Femur (tissue), 1 donor: ENCODE measurements around the gene HMCN2.

Source experiments
- DNase-seq: peaks from one replicate; pipeline ENCODE4 v3.0.0-alpha.2; 2017

The HMCN2 gene

DNA sequence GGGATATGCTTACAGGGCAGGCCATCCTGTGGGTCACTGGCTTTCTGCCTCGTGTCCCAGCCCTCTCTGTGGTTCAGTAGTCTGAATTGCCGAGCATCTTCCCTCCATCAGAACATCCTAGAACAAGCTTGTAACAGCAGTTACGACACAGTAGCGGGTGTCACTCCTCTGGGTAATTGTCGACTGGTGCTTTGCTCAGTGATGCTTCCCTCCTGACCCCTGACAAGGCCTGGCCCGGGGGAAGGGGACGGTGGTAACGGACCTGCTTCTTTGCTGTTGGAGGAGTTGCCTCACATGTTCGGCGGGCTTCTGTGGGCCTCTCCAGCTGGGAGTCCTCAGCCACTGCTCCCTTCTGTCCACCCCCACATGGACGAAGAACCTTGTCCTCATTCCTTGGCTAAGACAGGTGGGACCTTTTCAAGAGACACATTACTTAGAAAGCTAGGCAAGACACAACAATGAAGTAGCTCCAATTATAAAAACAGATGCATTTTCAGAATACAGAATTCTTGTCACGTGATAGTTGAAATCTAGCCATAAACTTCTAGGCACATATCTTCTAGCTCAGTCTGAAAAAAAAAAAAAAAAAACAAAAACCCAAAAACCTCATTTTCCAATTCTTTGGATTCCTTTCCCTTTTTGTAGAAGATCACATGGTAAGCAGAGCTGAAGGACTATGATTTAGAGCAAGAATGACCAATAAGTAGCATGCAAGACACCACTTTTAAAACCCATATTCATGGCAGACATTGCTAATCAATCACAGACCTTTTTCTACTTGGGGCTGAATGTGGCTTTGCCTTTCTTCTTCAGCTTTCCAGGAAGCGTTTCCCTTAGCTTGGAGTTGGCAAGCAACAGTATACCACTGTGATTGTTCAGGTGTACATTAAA lies 25.0 kb downstream of the HMCN2 start:
- no peak for DNase-seq

DNA sequence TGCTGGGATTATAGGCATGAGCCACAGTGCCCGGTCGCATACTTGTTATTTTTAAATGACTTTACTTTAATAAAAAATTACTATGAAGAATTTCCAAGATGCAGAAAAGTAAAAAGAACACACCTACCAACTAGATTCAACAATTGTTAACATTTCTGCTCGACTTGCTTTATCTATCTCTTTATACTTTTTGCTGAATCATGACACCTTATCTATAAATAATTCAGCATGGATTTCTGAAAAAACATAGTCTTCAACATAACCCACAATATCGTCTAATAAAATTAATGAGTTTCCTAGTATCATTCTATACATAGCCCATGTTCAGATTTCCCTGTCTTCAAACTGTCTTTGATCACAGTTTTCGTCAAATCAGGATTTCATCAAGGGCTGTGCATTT lies 25.9 kb downstream of the HMCN2 start:
- DNase-seq: no peak

DNA sequence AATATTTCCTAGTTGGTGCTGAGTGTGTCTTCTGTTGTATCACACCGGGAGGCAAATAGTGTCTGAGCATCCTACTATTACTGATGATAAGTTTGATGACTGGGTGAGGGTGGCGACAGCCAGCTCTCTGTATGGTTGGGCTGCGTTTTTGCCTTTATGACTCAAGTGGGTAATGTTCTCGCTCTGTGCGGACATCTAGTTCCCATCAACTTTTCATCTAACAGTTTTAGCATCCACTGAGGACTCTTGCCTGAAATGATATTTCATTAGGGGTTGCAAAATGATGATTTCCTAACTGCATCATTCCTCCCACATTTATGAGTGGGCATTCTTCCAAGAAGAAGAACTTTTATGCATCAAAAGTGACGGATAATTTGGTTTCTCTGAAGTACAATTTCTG lies 26.5 kb downstream of the HMCN2 start:
- DNase-seq: no peak

GRCh38 chr9:130294664-130295063 lies 29.1 kb downstream of the HMCN2 start:
- DNase-seq: no peak

DNA sequence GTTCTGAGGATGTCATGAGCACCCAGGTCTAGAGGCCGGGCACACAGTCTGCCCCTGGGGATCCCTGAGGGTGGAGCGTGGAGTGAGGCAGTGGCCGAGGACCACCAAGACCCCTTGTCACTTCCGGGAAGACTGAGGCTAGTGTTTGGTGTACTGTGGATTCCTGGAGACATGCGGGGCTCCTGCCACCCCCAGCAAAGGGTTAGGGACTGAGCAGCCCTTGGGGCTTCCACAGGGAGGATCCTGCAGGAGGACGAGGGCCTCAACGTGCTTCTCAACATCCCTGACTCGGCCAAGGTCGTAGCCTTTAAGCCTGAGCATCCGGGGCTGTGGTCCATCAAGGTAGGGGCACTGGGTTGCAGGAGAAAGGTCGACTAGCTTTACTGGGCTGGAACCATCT lies 29.9 kb downstream of the HMCN2 start:
- no peak for DNase-seq

DNA sequence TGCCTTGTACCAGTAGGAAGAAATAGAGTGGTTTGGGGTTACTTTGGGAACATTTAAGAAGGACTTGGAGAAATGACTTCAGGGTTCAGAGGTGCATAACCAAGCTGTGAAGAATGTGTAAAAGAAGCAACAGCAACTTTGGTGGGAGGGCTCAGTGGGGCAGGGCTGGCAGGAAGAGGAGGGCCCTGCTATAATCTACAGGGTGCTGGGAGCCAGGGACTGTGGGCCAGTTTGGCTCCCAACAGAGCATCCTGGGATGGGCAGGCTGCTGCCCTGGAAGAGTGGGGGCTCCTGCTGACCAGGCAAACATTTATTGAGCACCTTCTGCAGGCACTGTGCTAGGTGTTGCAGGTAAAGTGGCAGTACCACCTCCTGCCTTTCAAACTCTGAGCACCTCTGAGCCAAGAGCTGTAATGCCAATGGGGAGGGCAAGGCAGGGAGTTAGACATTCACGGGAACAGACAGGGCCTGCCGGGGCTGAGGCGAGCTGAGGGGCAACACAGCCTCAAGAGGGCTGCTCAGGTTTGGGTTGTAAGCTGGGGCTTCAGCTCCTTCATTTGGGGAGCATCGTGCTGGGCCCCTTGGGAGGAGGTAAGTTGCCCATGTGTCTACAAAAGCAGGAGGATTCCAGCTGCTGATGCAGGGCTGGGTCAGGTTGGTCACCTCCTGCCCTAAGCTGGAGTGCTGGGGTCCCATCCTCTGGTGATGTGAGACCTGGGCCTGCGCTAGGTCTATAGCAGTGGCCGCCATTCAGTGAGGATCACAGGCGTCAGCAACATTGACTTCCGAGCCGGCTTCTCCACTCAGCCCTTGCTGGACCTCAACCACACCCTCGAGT lies 30.6 kb downstream of the HMCN2 start:
- no peak for DNase-seq

DNA sequence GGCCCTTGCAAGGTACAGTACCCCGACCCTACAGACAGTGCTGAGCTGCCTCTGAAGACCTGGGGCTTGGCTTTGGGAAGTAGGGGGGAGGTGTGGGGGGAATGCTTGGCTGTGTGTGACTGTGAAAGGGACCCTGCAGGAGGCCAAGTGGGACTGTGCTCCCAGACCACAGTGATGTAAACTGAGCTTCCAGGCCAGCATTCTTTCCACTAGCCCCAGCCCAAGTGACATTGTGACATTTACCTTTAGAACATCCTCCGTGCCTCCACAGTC lies 31.2 kb downstream of the HMCN2 start:
- no peak for DNase-seq

GRCh38 chr9:130297371-130297770 lies 31.8 kb downstream of the HMCN2 start:
- DNase-seq: no peak

DNA sequence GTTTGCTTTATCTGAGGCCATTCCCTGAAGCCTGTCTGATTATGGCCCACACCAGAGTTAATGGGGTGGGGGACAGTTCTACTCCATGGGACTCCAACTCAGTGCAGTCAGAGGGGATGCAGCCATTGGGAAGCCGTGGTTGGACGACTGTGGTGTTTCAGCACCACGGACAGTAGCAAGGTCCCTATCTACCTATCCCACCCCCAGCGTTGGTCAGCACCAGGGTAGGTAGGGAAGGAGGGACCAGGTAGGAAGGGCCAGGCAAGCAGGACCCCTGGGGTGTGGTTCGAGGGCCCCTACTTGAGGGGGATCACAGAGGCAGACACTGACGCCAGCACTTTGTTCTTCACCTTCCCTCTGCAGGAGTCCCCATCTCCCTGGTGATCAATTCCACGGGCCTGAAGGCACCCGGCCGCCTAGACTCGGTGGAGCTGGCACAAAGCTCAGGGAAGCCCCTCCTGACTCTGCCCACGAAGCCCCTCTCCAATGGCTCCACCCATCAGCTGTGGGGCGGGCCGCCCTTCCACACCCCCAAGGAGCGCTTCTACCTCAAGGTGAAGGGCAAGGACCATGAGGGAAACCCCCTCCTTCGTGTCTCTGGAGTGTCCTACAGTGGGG lies 33.2 kb downstream of the HMCN2 start:
- no peak for DNase-seq

DNA sequence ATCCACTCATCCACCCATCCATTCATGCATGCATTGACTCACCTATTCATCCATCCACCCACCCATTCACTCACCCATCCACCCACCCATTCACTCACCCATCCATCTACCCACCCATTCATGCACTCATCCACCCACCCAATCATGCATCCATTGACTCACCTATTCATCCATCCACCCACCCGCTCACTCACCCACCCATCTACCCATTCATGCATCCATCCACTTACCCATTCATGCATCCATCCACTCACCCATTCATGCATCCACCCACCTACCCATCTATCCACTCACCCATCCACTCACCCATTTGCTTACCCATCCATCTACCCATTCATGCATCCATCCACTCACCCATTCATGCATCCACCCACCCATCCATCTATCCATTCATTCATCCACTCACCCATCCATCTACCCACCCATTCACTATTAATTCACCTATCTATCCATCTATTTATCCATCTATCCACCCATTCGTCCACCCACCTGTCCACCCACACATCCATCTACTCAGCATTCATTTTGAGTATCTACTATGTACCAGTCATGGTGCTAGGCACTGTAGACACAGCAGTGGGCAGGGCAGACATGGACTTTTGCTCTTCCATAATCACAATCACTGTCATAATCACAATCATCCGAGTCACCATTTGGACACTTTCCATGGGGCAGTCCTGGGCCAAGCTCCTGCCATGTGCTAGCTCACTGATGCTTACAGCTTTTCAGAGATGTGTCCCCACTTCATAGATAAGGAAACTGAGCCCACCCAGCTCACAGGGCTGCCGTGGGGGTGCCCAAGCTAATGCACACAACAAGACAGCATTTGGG lies 34.4 kb downstream of the HMCN2 start:
- DNase-seq: no peak

GRCh38 chr9:130300739-130301138 lies 35.2 kb downstream of the HMCN2 start:
- no peak for DNase-seq

DNA sequence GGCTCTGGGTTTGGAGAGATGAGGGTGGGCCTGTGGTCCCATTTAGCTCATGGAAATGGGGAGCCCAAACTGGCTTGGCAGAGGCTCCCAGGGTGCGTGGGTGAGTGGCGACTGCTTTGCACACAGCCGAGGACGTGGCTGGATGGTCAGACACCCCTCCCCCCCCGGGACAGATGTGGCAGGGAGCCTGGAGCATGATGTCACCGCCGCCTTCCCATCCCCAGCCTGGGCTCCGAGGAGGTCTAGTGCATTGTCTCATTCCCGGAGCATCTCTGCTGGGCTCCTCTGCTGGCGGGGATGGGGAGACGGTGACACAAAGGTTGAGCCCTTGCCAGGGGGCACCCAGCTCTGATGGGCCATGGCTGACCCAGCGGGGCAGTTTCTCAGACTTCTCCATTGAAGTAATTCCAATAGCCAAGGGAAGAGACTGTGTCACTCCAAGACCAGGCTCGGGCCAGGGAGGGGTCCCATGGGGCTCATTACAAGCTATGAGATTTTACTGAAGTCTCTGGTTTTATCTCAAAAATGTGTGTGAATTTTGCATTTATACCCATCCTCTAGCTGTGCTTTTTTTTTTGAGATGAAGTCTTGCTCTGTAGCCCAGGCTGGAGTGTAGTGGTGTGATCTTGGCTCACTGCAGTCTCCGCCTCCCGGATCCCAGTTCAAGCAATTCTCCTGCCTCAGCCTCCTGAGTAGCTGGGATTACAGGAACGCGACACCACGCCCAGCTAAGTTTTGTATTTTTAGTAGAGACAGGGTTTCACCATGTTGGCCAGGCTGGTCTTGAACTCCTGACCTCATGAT lies 36.1 kb downstream of the HMCN2 start:
- DNase-seq: peak; percentile 86

DNA sequence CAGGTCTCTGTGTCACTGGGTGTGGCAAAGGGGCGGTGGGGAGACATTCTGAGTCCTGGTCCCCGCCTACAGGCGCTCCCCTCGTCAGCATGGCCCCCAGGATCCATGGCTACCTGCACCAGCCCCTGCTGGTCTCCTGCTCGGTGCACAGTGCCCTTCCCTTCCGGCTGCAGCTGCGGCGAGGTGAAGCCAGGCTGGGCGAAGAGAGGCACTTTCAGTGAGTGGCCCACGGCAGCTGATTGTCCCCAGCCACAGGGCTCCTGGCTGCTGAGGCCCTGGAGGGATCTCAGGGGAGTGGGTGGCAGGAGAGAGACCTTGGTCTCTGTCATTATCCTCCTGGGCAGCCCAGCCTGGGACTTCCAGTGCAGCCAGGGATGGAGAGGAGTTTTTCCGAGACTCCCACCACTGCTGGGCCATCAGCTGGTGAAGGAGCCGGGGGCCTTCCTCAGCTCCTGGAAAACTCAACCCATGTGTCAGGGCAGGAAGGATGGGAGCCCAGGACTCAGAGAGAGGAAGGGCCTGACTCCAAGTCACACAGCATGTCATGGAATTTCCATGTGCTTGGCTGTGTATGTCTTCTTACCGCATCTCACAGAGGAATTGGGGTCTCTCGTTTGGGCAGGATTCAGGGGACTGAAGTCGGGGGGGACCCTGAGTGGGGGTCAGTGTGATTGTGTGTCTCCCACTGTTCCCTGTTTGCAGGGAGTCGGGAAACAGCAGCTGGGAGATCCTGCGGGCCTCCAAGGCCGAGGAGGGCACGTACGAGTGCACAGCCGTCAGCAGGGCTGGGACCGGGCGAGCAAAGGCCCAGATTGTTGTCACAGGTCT lies 37.4 kb downstream of the HMCN2 start:
- DNase-seq: no peak

- no peak for DNase-seq
These were observed 38.1 kb downstream of the HMCN2 start for GRCh38 chr9:130303613-130304055.

DNA sequence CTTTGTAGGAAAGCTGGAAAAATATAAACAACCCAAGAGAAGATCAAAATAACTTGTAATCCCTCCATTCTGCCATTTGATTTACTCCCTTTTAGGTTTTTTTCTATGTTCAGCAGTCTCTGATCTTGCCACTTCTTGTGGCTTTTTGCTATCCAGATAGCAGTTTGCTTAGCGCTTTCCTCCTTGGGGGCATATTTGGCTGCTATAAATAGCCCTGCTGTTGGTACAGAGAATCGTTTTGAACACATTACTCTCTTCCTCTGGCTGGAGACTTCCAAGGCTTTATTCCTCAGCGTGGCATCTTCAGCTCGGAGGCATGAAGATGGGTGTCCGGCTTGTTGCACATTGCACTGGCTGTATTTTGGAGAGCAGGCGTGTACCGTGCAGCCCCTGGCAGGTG lies 38.6 kb downstream of the HMCN2 start:
- DNase-seq: no peak

DNA sequence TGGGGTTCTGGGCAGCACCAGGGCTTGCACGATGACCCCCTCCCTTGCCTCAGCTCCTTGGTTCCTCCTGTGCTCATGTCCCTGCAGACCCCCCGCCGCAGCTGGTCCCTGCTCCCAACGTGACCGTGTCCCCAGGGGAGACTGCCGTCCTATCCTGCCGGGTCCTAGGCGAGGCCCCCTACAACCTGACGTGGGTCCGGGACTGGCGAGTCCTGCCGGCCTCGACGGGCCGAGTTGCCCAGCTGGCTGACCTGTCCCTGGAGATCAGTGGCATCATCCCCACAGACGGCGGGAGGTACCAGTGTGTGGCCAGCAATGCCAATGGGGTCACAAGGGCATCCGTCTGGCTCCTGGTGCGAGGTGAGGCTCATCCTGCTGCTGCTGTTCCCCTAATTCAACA lies 39.1 kb downstream of the HMCN2 start:
- DNase-seq: no peak

GRCh38 chr9:130305381-130305780 lies 39.8 kb downstream of the HMCN2 start:
- DNase-seq: peak; percentile 55

- no peak for DNase-seq
These were observed 41.5 kb downstream of the HMCN2 start for GRCh38 chr9:130306823-130307666.

DNA sequence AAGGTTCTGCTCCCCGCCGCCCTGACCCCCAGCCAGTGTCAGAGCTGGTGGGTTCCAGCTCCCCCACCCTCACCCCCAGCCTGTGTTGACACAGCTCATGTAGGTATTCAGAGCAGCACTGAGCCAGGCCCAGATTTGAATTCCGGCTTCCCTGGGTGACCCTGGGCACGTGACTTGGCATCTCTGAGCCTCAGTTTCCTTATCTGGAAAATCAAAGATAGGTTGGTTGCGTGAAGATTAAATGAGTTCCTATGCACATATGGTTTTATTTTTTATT lies 42.0 kb downstream of the HMCN2 start:
- no peak for DNase-seq

GRCh38 chr9:130308081-130308571 lies 42.6 kb downstream of the HMCN2 start:
- no peak for DNase-seq
